Urinary bladder (tissue), 4 donors: Measurements from ENCODE around the gene SLC16A10. TPM values are rescaled to one million over a fixed set of nuclear protein-coding genes. Genes with fewer than 3 reads are reported as not detected.

Experiments used
- DNase-seq: peaks from one replicate; pipeline ENCODE4 v3.0.0-alpha.2; 2015; ENCODE audit errors: extremely low spot score
- H3K27ac ChIP-seq: one replicate; pipeline ENCODE4 v1.5.1; 2013; ENCODE audit warnings: low read depth, mild to moderate bottlenecking, moderate library complexity
- H3K36me3 ChIP-seq: one replicate; pipeline ENCODE4 v1.6.1; 2013; ENCODE audit warnings: mild to moderate bottlenecking, moderate library complexity; ENCODE audit not compliant: insufficient read depth
- H3K4me1 ChIP-seq: one replicate; pipeline ENCODE4 v1.6.1; 2013; ENCODE audit warnings: mild to moderate bottlenecking, moderate library complexity; ENCODE audit not compliant: insufficient read depth
- H3K4me3 ChIP-seq: one replicate; pipeline ENCODE4 v1.5.1; 2013; ENCODE audit warnings: low read depth, low read length
- WGBS: extraction: QIAGEN DNeasy Blood & Tissue Kit; methylation state at CpG from one replicate; pipeline ENCODE4 v1.1.7; 2013; 5-methylcytosine and 5-hydroxymethylcytosine counted together
- polyA plus RNA-seq: library from polyadenylated mRNA; stranded (reverse); fragments of 200-250 nt; gene quantifications from one replicate; pipeline ENCODE4 v1.2.3, GENCODE V29; 2013
- total RNA-seq: library from RNA; depleted of rRNA; stranded (reverse); fragments of >200 nt; gene quantifications from one replicate; pipeline ENCODE4 v1.2.3, GENCODE V29; 2014
- donor health status: healthy with polysubstance abuse.
- donor health status: healthy.

Gene SLC16A10
- total and polyA plus RNA-seq, 2 donors = 0.49 to 5.4 TPM

GRCh38 chr6:111098597-111098996, 11.3 kb downstream of the SLC16A10 start:
- no peaks in the 10 kb centered on the region for H3K36me3 ChIP-seq
- no peak overlapping the region for H3K4me3 ChIP-seq
- H3K27ac ChIP-seq = no peak overlapping the region
- H3K4me1 ChIP-seq = no peaks in the 10 kb centered on the region
- 53% methylated on average over 2 of the region's 2 CpGs for WGBS
- no peak for DNase-seq

DNA sequence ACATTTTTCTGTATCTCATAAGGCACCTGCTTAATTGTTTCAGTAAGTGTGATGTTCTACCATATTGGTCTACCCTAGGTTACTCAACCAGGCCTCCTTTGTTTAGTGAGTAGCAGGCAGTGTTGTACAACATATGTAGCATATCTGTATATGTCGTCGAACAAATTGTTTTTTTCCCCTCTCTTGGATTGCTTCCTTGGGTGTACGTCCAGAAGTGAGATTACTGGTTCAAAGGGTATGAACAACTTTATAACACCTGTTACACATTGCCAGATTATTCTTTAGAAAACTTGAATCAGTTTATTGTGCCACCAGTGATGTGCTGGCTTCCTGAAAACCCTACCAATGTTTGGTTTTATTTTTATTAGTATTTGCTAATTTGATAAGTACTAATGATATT, 14.7 kb downstream of the SLC16A10 start:
- Histone ChIP-seq H3K4me3 (no peak overlapping the region), H3K4me1 (no peaks in the 10 kb centered on the region), H3K36me3 (no peaks in the 10 kb centered on the region), H3K27ac (no peak overlapping the region)
- DNase-seq = no peak
- 63% methylated on average over 3 of the region's 3 CpGs for WGBS

- Histone ChIP-seq H3K4me1 (no peaks in the 10 kb centered on the region), H3K4me3 (no peak overlapping the region), H3K36me3 (no peaks in the 10 kb centered on the region), H3K27ac (no peak overlapping the region)
- 38% methylated on average over 5 of the region's 5 CpGs for WGBS
- no peak for DNase-seq
These were observed 18.3 kb downstream of the SLC16A10 start for GRCh38 chr6:111105578-111105977.

GRCh38 chr6:111107589-111107988, 20.3 kb downstream of the SLC16A10 start:
- 96% methylated on average over 1 of the region's 1 CpG for WGBS
- no peak overlapping the region for H3K4me3 ChIP-seq
- no peaks in the 10 kb centered on the region for H3K36me3 ChIP-seq
- no peak for DNase-seq
- H3K4me1 ChIP-seq = no peaks in the 10 kb centered on the region
- H3K27ac ChIP-seq = no peak overlapping the region

DNA sequence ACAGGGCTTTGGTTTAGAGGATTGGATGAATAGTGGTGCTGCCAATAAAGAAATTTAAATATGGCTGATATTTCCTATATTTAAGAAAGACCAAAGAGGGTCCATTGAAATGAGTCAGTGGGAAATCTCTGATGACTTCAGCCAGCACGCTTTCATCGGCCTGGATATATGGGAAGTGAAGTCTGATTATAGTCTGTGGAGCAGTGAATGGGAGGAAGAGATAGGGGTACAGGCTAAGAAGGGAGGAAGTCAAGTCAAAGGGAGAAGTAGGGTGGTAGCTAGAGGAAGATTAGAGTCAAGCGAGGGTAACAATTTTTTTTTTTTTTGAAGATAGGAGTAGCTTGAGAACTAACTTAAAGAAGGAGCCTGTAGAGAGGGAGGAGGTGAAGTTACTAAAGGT, 22.7 kb downstream of the SLC16A10 start:
- H3K4me3 ChIP-seq = no peak overlapping the region
- no peak for DNase-seq
- H3K27ac ChIP-seq = no peak overlapping the region
- no peaks in the 10 kb centered on the region for H3K36me3 ChIP-seq
- no peaks in the 10 kb centered on the region for H3K4me1 ChIP-seq
- 82% methylated on average over 3 of the region's 3 CpGs for WGBS

DNA sequence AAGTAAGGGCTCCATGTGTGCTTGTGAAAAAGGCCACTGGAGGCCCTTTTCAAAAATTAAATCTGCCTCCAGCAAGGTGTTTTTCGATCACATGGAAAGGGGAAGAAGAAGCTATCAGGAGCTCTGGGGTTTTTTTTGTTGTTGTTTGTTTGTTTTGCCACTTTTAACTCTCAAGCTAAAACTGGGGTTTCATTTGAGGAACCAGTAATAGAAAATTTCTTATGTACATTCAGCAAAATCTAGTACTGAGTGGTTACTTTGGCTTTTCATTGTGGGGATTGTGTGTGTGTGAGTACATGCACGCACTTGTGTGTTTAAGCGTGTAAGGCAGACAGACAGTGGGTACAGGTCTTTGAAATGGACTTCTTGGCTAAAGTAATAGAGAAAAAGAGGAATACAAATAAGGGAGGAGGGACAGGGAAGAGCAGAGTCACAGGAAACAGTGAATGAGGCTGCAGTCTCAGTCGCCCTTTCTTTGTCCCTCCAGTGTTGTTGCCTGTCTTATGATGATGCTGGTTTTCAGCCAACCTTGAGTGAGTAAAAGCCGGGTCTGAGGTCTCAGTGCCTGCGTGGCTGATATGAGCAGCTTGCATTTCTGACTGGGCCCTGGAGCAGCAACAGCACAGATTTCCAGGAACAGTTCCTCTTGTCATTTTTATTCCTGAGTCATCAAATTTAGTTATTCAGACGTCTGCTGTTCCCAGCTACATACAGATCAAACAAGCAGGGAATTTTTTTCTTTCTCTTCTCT, 26.2 kb downstream of the SLC16A10 start:
- 45% methylated on average over 7 of the region's 7 CpGs for WGBS
- H3K4me1 ChIP-seq = no peaks in the 10 kb centered on the region
- DNase-seq = peak; percentile 11
- no peak overlapping the region for H3K27ac ChIP-seq
- no peak overlapping the region for H3K4me3 ChIP-seq
- H3K36me3 ChIP-seq = no peaks in the 10 kb centered on the region

DNA sequence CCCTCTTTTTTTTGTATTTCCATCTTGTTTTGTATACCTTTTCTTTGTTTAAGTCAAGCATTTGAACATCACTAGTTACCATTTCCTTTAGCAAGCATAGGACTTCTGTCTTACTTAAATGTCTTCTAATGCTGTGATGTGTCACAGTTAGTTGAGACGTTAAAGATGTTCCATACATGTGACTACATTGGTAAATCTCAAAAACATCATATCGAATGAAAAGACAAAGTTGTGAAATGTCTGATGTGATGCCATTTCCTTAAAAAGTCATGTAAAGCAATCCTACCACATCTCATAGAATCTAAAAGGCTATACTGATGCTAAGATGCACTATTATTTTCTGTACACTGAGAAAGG, 26.8 kb downstream of the SLC16A10 start:
- Histone ChIP-seq H3K4me1 (no peaks in the 10 kb centered on the region), H3K36me3 (no peaks in the 10 kb centered on the region), H3K4me3 (no peak overlapping the region), H3K27ac (no peak overlapping the region)
- DNase-seq = no peak
- 54% methylated on average over 2 of the region's 2 CpGs for WGBS

GRCh38 chr6:111114482-111114881, 27.2 kb downstream of the SLC16A10 start:
- Histone ChIP-seq H3K4me1 (no peaks in the 10 kb centered on the region), H3K4me3 (no peak overlapping the region), H3K27ac (no peak overlapping the region), H3K36me3 (no peaks in the 10 kb centered on the region)
- no peak for DNase-seq
- 77% methylated on average over 1 of the region's 1 CpG for WGBS

DNA sequence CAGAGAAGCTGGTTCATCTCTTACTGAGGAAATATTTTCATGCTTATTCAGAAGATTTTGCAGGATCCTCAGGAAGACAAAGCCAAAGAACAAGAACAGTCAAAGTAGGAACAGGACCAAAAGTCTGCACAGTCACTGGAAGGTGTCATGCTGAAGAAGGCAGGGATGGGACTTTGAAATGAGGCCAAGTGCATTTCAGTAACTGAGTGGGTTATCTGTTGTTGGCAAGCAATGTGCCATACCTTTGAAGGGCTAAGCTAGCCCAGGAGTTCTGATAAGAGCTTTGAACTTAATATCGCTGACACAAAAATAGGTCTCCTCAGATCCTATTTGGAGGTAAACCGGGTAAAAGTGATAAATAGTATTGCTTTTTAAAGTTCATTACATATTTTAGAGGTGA, 31.5 kb downstream of the SLC16A10 start:
- H3K27ac ChIP-seq = no peak overlapping the region
- no peaks in the 10 kb centered on the region for H3K4me1 ChIP-seq
- H3K36me3 ChIP-seq = no peaks in the 10 kb centered on the region
- H3K4me3 ChIP-seq = no peak overlapping the region
- WGBS = 53% methylated on average over 2 of the region's 2 CpGs
- DNase-seq = no peak

DNA sequence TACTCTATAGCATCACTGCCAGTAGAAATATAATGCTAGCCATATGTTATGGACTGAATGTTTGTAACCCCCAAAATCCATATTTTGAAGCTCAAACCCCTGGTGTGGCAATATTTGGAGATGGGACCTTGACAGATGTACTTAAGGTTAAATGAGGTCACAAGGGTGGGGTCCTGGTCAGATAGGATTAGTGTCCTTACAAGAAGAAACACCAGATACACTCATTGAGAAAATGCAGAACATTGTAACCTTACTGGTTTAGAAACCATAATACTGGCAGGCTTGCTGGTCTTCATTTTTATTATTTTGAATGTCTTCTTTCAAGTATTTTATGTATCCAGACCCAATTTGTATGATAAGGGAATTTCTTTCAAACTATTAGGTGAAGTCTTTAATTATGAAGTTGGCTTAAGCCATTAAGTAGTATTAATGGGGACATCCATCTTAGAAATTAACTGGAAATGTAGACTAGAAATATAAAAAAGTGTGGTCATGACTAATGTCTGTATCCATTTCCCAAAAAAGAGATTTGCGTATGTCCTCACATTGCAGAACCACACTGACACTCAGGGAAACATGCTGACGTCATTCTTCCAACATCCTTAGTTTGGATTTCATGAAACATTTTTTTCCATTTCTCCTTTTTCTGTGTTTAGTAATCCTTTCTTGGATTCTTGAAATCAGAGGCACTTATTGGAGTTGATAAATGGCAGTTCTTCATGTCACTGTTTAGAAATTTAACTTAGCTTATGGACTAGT, 32.4 kb downstream of the SLC16A10 start:
- no peak for DNase-seq
- 78% methylated on average over 2 of the region's 2 CpGs for WGBS
- Histone ChIP-seq H3K36me3 (no peaks in the 10 kb centered on the region), H3K27ac (no peak overlapping the region), H3K4me3 (no peak overlapping the region), H3K4me1 (no peaks in the 10 kb centered on the region)

GRCh38 chr6:111121789-111122350, 34.6 kb downstream of the SLC16A10 start:
- H3K4me1 ChIP-seq = no peaks in the 10 kb centered on the region

GRCh38 chr6:111122458-111123286, 35.4 kb downstream of the SLC16A10 start:
- no peaks in the 10 kb centered on the region for H3K4me1 ChIP-seq
- H3K36me3 ChIP-seq = no peaks in the 10 kb centered on the region
- no peak overlapping the region for H3K27ac ChIP-seq
- 77% methylated on average over 7 of the region's 7 CpGs for WGBS
- no peak for DNase-seq
- H3K4me3 ChIP-seq = no peak overlapping the region

More at GRCh38 chr6:111121789-111122350, 34.6 kb downstream of the SLC16A10 start:
- no peak for DNase-seq
- 89% methylated on average over 4 of the region's 4 CpGs for WGBS
- Histone ChIP-seq H3K4me3 (no peak overlapping the region), H3K27ac (no peak overlapping the region), H3K36me3 (no peaks in the 10 kb centered on the region)

- Histone ChIP-seq H3K4me1 (no peaks in the 10 kb centered on the region), H3K27ac (no peak overlapping the region), H3K36me3 (no peaks in the 10 kb centered on the region), H3K4me3 (no peak overlapping the region)
- no peak for DNase-seq
- WGBS = 88% methylated on average over 4 of the region's 4 CpGs
These were observed 37.1 kb downstream of the SLC16A10 start for GRCh38 chr6:111124406-111124805.
